ENCODE data around the gene MAN1A2.

- TF ChIP-seq PML (IDR thresholded peaks at IDR 0.05; ENCODE audit: low read length), result no peak
- no peak for TF ChIP-seq EHMT2 (IDR thresholded peaks at IDR 0.05)
- TF ChIP-seq, protein P1, sequence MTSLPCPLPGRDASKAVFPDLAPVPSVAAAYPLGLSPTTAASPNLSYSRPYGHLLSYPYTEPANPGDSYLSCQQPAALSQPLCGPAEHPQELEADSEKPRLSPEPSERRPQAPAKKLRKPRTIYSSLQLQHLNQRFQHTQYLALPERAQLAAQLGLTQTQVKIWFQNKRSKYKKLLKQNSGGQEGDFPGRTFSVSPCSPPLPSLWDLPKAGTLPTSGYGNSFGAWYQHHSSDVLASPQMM (CRISPR knock-in tag; IDR thresholded peaks at IDR 0.05), result no peak
- no peak for TF ChIP-seq WHSC1 (IDR thresholded peaks at IDR 0.05; ENCODE audit: low read length)
- TF ChIP-seq RB1 (IDR thresholded peaks at IDR 0.05; ENCODE audit: low read depth), result no peak
- TF ChIP-seq, protein P2, sequence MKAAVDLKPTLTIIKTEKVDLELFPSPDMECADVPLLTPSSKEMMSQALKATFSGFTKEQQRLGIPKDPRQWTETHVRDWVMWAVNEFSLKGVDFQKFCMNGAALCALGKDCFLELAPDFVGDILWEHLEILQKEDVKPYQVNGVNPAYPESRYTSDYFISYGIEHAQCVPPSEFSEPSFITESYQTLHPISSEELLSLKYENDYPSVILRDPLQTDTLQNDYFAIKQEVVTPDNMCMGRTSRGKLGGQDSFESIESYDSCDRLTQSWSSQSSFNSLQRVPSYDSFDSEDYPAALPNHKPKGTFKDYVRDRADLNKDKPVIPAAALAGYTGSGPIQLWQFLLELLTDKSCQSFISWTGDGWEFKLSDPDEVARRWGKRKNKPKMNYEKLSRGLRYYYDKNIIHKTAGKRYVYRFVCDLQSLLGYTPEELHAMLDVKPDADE (conservative IDR thresholded peaks at IDR 0.05; ENCODE audit: control insufficient read depth, low read depth, low read length), result no peak
- TF ChIP-seq, protein P3, sequence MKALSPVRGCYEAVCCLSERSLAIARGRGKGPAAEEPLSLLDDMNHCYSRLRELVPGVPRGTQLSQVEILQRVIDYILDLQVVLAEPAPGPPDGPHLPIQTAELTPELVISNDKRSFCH (CRISPR knock-in tag; IDR thresholded peaks at IDR 0.05), result no peak
- TF ChIP-seq, protein P3 (tag; IDR thresholded peaks at IDR 0.05), result no peak
- TF ChIP-seq, protein P4, sequence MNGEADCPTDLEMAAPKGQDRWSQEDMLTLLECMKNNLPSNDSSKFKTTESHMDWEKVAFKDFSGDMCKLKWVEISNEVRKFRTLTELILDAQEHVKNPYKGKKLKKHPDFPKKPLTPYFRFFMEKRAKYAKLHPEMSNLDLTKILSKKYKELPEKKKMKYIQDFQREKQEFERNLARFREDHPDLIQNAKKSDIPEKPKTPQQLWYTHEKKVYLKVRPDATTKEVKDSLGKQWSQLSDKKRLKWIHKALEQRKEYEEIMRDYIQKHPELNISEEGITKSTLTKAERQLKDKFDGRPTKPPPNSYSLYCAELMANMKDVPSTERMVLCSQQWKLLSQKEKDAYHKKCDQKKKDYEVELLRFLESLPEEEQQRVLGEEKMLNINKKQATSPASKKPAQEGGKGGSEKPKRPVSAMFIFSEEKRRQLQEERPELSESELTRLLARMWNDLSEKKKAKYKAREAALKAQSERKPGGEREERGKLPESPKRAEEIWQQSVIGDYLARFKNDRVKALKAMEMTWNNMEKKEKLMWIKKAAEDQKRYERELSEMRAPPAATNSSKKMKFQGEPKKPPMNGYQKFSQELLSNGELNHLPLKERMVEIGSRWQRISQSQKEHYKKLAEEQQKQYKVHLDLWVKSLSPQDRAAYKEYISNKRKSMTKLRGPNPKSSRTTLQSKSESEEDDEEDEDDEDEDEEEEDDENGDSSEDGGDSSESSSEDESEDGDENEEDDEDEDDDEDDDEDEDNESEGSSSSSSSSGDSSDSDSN (IDR thresholded peaks at IDR 0.05; ENCODE audit: borderline replicate concordance in 1 of 2, low read depth in 2 of 2, low read length in 2 of 2), result no peak
These were observed 170.2 kb downstream of the MAN1A2 start for GRCh38 chr1:117537291-117537920.

All from K562 (cell line).